Astrocyte (in vitro differentiated cells and primary cell): ENCODE results near the gene SV2C. TPM values are rescaled to one million over a fixed set of nuclear protein-coding genes. Genes with fewer than 3 reads are reported as not detected.
A peak's percentile ranks its signal among the peaks of the same experiment; 100 is the strongest.

ENCODE experiments used
- DNase-seq: peaks from one replicate; pipeline ENCODE4 v3.0.0-alpha.2; 2010; ENCODE audit warnings: low read depth
- FAIRE-seq: peaks from 2 replicates; lab custom pipeline; 2011; peaks lifted over from hg19 to GRCh38; lab: Jason Lieb, UNC
- H2AFZ ChIP-seq: 2 replicates; pipeline ENCODE4 v1.6.0; 2012; ENCODE audit warnings: low read depth, low read length, inconsistent platforms
- H3K27ac ChIP-seq: 2 replicates; pipeline ENCODE4 v1.5.1; 2011; ENCODE audit warnings: low read depth, low read length, inconsistent platforms
- H3K27me3 ChIP-seq: 2 replicates; pipeline ENCODE4 v1.6.0; 2011; ENCODE audit warnings: low read length, inconsistent platforms; ENCODE audit not compliant: insufficient read depth
- H3K36me3 ChIP-seq: 2 replicates; pipeline ENCODE4 v1.5.1; 2011; ENCODE audit warnings: low read length, inconsistent platforms; ENCODE audit not compliant: insufficient read depth
- H3K4me1 ChIP-seq: 2 replicates; pipeline ENCODE4 v1.5.1; 2011; ENCODE audit warnings: low read length, inconsistent platforms; ENCODE audit not compliant: insufficient read depth
- H3K4me2 ChIP-seq: 2 replicates; pipeline ENCODE4 v1.6.0; 2012; ENCODE audit warnings: low read length, inconsistent platforms
- H3K4me3 ChIP-seq: 2 replicates; pipeline ENCODE4 v1.5.1; 2011; ENCODE audit warnings: low read depth, mild to moderate bottlenecking, low read length, inconsistent platforms; ENCODE audit not compliant: insufficient read depth
- H3K79me2 ChIP-seq: 2 replicates; pipeline ENCODE4 v1.6.0; 2012; ENCODE audit warnings: mild to moderate bottlenecking, low read length, inconsistent platforms; ENCODE audit not compliant: insufficient read depth
- H3K9ac ChIP-seq: 2 replicates; pipeline ENCODE4 v1.6.0; 2012; ENCODE audit warnings: mild to moderate bottlenecking, low read length, inconsistent platforms
- H3K9me3 ChIP-seq: 2 replicates; pipeline ENCODE4 v1.5.1; 2012; ENCODE audit warnings: low read depth, mild to moderate bottlenecking, low read length, inconsistent platforms; ENCODE audit not compliant: insufficient read depth
- H4K20me1 ChIP-seq: 2 replicates; pipeline ENCODE4 v1.6.0; 2012; ENCODE audit warnings: low read length, inconsistent platforms; ENCODE audit not compliant: insufficient read depth
- H3K27ac Mint-ChIP-seq: one replicate; pipeline ENCODE4 v1.8.0; 2021; ENCODE audit warnings: mild to moderate bottlenecking, mixed read lengths; ENCODE audit not compliant: unreplicated experiment
- H3K27me3 Mint-ChIP-seq: one replicate; pipeline ENCODE4 v1.8.0; 2021; ENCODE audit warnings: low read depth, mixed read lengths; ENCODE audit not compliant: unreplicated experiment
- H3K36me3 Mint-ChIP-seq: one replicate; pipeline ENCODE4 v1.8.0; 2021; ENCODE audit warnings: low read depth, mixed read lengths; ENCODE audit not compliant: unreplicated experiment
- H3K4me1 Mint-ChIP-seq: one replicate; pipeline ENCODE4 v1.8.0; 2021; ENCODE audit warnings: low read depth, mixed read lengths; ENCODE audit not compliant: unreplicated experiment
- H3K4me3 Mint-ChIP-seq: one replicate; pipeline ENCODE4 v1.8.0; 2021; ENCODE audit warnings: mild to moderate bottlenecking, moderate library complexity, mixed read lengths; ENCODE audit not compliant: unreplicated experiment
- H3K9me3 Mint-ChIP-seq: one replicate; pipeline ENCODE4 v1.8.0; 2021; ENCODE audit warnings: mild to moderate bottlenecking, mixed read lengths; ENCODE audit not compliant: unreplicated experiment
- CTCF ChIP-seq: IDR thresholded peaks from 2 replicates; pipeline ENCODE4 v1.5.1; 2011; ENCODE audit warnings: low read depth, mild to moderate bottlenecking, inconsistent platforms, low read length, moderate library complexity; ENCODE audit not compliant: insufficient read depth
- EZH2 ChIP-seq: IDR thresholded peaks from 2 replicates; pipeline ENCODE4 v1.6.1; 2012; ENCODE audit warnings: mild to moderate bottlenecking, low read length, inconsistent platforms; ENCODE audit not compliant: insufficient read depth
- total RNA-seq: library from RNA; stranded (reverse); gene quantifications from 2 replicates; pipeline ENCODE4 v1.2.1, GENCODE V29; 2021

Gene SV2C
- total RNA-seq, 1 donor from 2014 or later = 0.05 TPM

GRCh38 chr5:76099286-76099702 lies 16.1 kb downstream of the SV2C start:
- Mint-ChIP-seq H3K4me1 (no peaks in the 10 kb centered on the region), H3K27ac (peak overlapping the region; percentile 70), H3K4me3 (no peak overlapping the region), H3K27me3 (peaks cover 9% of the 10 kb centered on the region), H3K36me3 (no peaks in the 10 kb centered on the region), H3K9me3 (no peaks in the 10 kb centered on the region)
- H3K4me1 ChIP-seq = no peaks in the 10 kb centered on the region
- H2AFZ ChIP-seq = no peak overlapping the region
- H3K79me2 ChIP-seq = no peaks in the 10 kb centered on the region
- no peak overlapping the region for H3K27ac ChIP-seq
- H3K9ac ChIP-seq = no peak overlapping the region
- FAIRE-seq = no peak
- H3K36me3 ChIP-seq = no peaks in the 10 kb centered on the region
- no peak for DNase-seq
- H3K9me3 ChIP-seq = no peaks in the 10 kb centered on the region
- no peak overlapping the region for H3K4me3 ChIP-seq
- no peaks in the 10 kb centered on the region for H3K27me3 ChIP-seq
- no peak for TF ChIP-seq CTCF
- TF ChIP-seq EZH2 = no peak
- no peaks in the 10 kb centered on the region for H4K20me1 ChIP-seq
- no peak overlapping the region for H3K4me2 ChIP-seq

GRCh38 chr5:76099756-76100155 lies 16.6 kb downstream of the SV2C start:
- Histone ChIP-seq H2AFZ (no peak overlapping the region), H3K27ac (no peak overlapping the region), H3K4me1 (no peaks in the 10 kb centered on the region), H3K27me3 (no peaks in the 10 kb centered on the region), H4K20me1 (no peaks in the 10 kb centered on the region), H3K4me3 (no peak overlapping the region), H3K79me2 (no peaks in the 10 kb centered on the region), H3K36me3 (no peaks in the 10 kb centered on the region), H3K4me2 (no peak overlapping the region), H3K9ac (no peak overlapping the region), H3K9me3 (no peaks in the 10 kb centered on the region)
- peaks cover 12% of the 10 kb centered on the region for H3K27me3 Mint-ChIP-seq
- DNase-seq (no peak), FAIRE-seq (no peak)
- H3K27ac Mint-ChIP-seq = peak overlapping the region; percentile 70
- H3K4me3 Mint-ChIP-seq = no peak overlapping the region
- H3K9me3 Mint-ChIP-seq = no peaks in the 10 kb centered on the region
- no peaks in the 10 kb centered on the region for H3K36me3 Mint-ChIP-seq
- TF ChIP-seq EZH2 (no peak), CTCF (no peak)
- H3K4me1 Mint-ChIP-seq = no peaks in the 10 kb centered on the region

- no peak for TF ChIP-seq CTCF
- no peak for TF ChIP-seq EZH2
- Histone ChIP-seq H3K9ac (no peak overlapping the region), H3K9me3 (no peaks in the 10 kb centered on the region), H3K27me3 (no peaks in the 10 kb centered on the region), H3K79me2 (no peaks in the 10 kb centered on the region), H3K4me3 (no peak overlapping the region), H2AFZ (no peak overlapping the region), H3K4me1 (no peaks in the 10 kb centered on the region), H3K27ac (no peak overlapping the region), H4K20me1 (no peaks in the 10 kb centered on the region), H3K36me3 (no peaks in the 10 kb centered on the region), H3K4me2 (no peak overlapping the region)
- peaks cover 16% of the 10 kb centered on the region for H3K27me3 Mint-ChIP-seq
- no peak overlapping the region for H3K27ac Mint-ChIP-seq
- DNase-seq (no peak), FAIRE-seq (no peak)
- no peaks in the 10 kb centered on the region for H3K36me3 Mint-ChIP-seq
- H3K4me1 Mint-ChIP-seq = no peaks in the 10 kb centered on the region
- H3K4me3 Mint-ChIP-seq = no peak overlapping the region
- no peaks in the 10 kb centered on the region for H3K9me3 Mint-ChIP-seq
Measured at GRCh38 chr5:76104027-76104426, 20.8 kb downstream of the SV2C start.
